Smooth muscle cell of the brain vasculature (primary cell): ENCODE results near the gene SLC24A4.

Source experiments
- DNase-seq: peaks from one replicate; pipeline ENCODE4 v3.0.0-alpha.2; 2012; ENCODE audit warnings: low read depth, low spot score

The SLC24A4 gene

GRCh38 chr14:92458136-92459029, 135.4 kb downstream of the SLC24A4 start:
- no peak for DNase-seq

GRCh38 chr14:92459030-92459949, 136.3 kb downstream of the SLC24A4 start:
- no peak for DNase-seq

GRCh38 chr14:92459950-92460421, 137.0 kb downstream of the SLC24A4 start:
- DNase-seq, result no peak

GRCh38 chr14:92460541-92460915, 137.6 kb downstream of the SLC24A4 start:
- DNase-seq, result no peak

- DNase-seq, result no peak
Observed at GRCh38 chr14:92460916-92461579, 138.1 kb downstream of the SLC24A4 start.

GRCh38 chr14:92461891-92462290, 138.9 kb downstream of the SLC24A4 start:
- DNase-seq, result no peak

- DNase-seq, result no peak
Observed at GRCh38 chr14:92462568-92462967, 139.6 kb downstream of the SLC24A4 start.

GRCh38 chr14:92463141-92463540, 140.2 kb downstream of the SLC24A4 start:
- no peak for DNase-seq

GRCh38 chr14:92464156-92464555, 141.2 kb downstream of the SLC24A4 start:
- no peak for DNase-seq

GRCh38 chr14:92464716-92465115, 141.8 kb downstream of the SLC24A4 start:
- no peak for DNase-seq

- no peak for DNase-seq
Observed at GRCh38 chr14:92465353-92466055, 142.5 kb downstream of the SLC24A4 start.

- DNase-seq, result no peak
Observed at GRCh38 chr14:92466059-92466458, 143.1 kb downstream of the SLC24A4 start.

- no peak for DNase-seq
Observed at GRCh38 chr14:92469515-92469914, 146.6 kb downstream of the SLC24A4 start.

GRCh38 chr14:92470215-92470614, 147.2 kb downstream of the SLC24A4 start:
- no peak for DNase-seq

GRCh38 chr14:92470811-92471210, 147.8 kb downstream of the SLC24A4 start:
- no peak for DNase-seq

GRCh38 chr14:92471919-92472318, 149.0 kb downstream of the SLC24A4 start:
- peak; percentile 45 for DNase-seq

- no peak for DNase-seq
Observed at GRCh38 chr14:92472860-92473259, 149.9 kb downstream of the SLC24A4 start.

GRCh38 chr14:92473261-92473968, 150.4 kb downstream of the SLC24A4 start:
- no peak for DNase-seq

GRCh38 chr14:92473969-92474535, 151.1 kb downstream of the SLC24A4 start:
- DNase-seq, result no peak

GRCh38 chr14:92475037-92475436, 152.1 kb downstream of the SLC24A4 start:
- no peak for DNase-seq
